IMR-90 (cell line): ENCODE measurements around the gene ZNF771. TPM values are rescaled to one million over a fixed set of nuclear protein-coding genes. Genes with fewer than 3 reads are reported as not detected.
A peak's percentile ranks its signal among the peaks of the same experiment; 100 is the strongest.

ENCODE experiments used
- ATAC-seq: fragments of 200-7000 bp; cut with Tn5 transposase; 2 replicates; pipeline ENCODE4 v1.9.1; 2020; ENCODE audit warnings: low read depth, mild to moderate bottlenecking, moderate library complexity
- BruUV-seq: library from RNA; stranded (reverse); fragments of 400-500 nt; replicated peaks from 2 replicates; lab custom pipeline; 2021; lab: Mats Ljungman, UMichigan
- CTCF ChIA-PET: fragments of 300-600 bp; formaldehyde crosslinking; extraction: SDS; loops from one replicate; lab custom pipeline; 2021; ENCODE audit warnings: antibody characterized with exemption; lab: Yijun Ruan, JAX
- POLR2A ChIA-PET: fragments of 300-600 bp; sonication (Branson Sonifier 250); formaldehyde crosslinking; loops from one replicate; lab custom pipeline; 2022; ENCODE audit warnings: antibody characterized with exemption; ENCODE audit not compliant: unreplicated experiment; lab: Charles Lee
- DNase-seq: peaks from one replicate; pipeline ENCODE4 v3.0.0; 2013
- H2AFZ ChIP-seq: replicated peaks from 2 replicates; pipeline ENCODE3; 2013; ENCODE audit warnings: low read length, mild to moderate bottlenecking; ENCODE audit not compliant: poor library complexity
- H2AK5ac ChIP-seq: 2 replicates; pipeline ENCODE4 v1.6.1; 2013; ENCODE audit warnings: low read depth, low read length, inconsistent platforms
- H2AK9ac ChIP-seq: replicated peaks from 2 replicates; pipeline ENCODE3; 2013; ENCODE audit warnings: mild to moderate bottlenecking, low read depth, low read length, moderate library complexity; ENCODE audit not compliant: poor library complexity
- H2BK120ac ChIP-seq: 2 replicates; pipeline ENCODE4 v1.6.1; 2013; ENCODE audit warnings: low read depth, low read length, inconsistent platforms
- H2BK15ac ChIP-seq: 3 replicates; pipeline ENCODE4 v1.6.1; 2013; ENCODE audit warnings: low read depth, low read length, inconsistent platforms
- H2BK20ac ChIP-seq: 2 replicates; pipeline ENCODE4 v1.6.1; 2013; ENCODE audit warnings: low read depth, mild to moderate bottlenecking, inconsistent platforms, low read length, moderate library complexity
- H2BK5ac ChIP-seq: 2 replicates; pipeline ENCODE4 v1.6.1; 2013; ENCODE audit warnings: mild to moderate bottlenecking, low read depth, low read length, inconsistent platforms; ENCODE audit not compliant: poor library complexity, severe bottlenecking
- H3K14ac ChIP-seq: replicated peaks from 2 replicates; pipeline ENCODE4 v1.6.1; 2013; ENCODE audit warnings: low read depth, low read length, inconsistent platforms
- H3K18ac ChIP-seq: 2 replicates; pipeline ENCODE4 v1.6.1; 2013; ENCODE audit warnings: low read depth, low read length, control low read depth
- H3K23ac ChIP-seq: 2 replicates; pipeline ENCODE4 v1.6.1; 2013; ENCODE audit warnings: low read depth, low read length, inconsistent platforms
- H3K27ac ChIP-seq: 2 replicates; pipeline ENCODE4 v1.5.1; 2013; ENCODE audit warnings: mild to moderate bottlenecking, control low read depth, low read length; ENCODE audit not compliant: insufficient read depth
- H3K27me3 ChIP-seq: 2 replicates; pipeline ENCODE4 v1.6.1; 2013; ENCODE audit warnings: low read length; ENCODE audit not compliant: control insufficient read depth, insufficient read depth
- H3K36me3 ChIP-seq: 2 replicates; pipeline ENCODE4 v1.6.1; 2013; ENCODE audit warnings: low read length, mixed read lengths; ENCODE audit not compliant: control insufficient read depth, insufficient read depth
- H3K4ac ChIP-seq: 2 replicates; pipeline ENCODE4 v1.6.1; 2013; ENCODE audit warnings: low read depth, low read length, inconsistent platforms
- H3K4me1 ChIP-seq: 2 replicates; pipeline ENCODE4 v1.6.1; 2013; ENCODE audit warnings: low read length, mixed read lengths; ENCODE audit not compliant: control insufficient read depth, insufficient read depth
- H3K4me2 ChIP-seq: 2 replicates; pipeline ENCODE4 v1.6.1; 2013; ENCODE audit warnings: low read depth, mild to moderate bottlenecking, control low read depth, low read length, moderate library complexity
- H3K4me3 ChIP-seq: 2 replicates; pipeline ENCODE4 v1.5.1; 2013; ENCODE audit warnings: low read depth, mild to moderate bottlenecking, control low read depth, low read length, moderate library complexity; ENCODE audit not compliant: insufficient read depth
- H3K56ac ChIP-seq: 2 replicates; pipeline ENCODE4 v1.6.1; 2013; ENCODE audit warnings: low read length, inconsistent platforms; ENCODE audit not compliant: insufficient read depth; ENCODE audit errors: extremely low read depth
- H3K79me1 ChIP-seq, 2 experiments: 2 replicates each; pipeline ENCODE4 v1.6.1; 2013; ENCODE audit warnings: low read length in 2 of 2, inconsistent platforms in 1 of 2, low read depth in 1 of 2
- H3K9ac ChIP-seq: 2 replicates; pipeline ENCODE4 v1.6.1; 2013; ENCODE audit warnings: low read depth, low read length, control low read depth
- H3K9me1 ChIP-seq: 2 replicates; pipeline ENCODE4 v1.6.1; 2013; ENCODE audit warnings: low read length, inconsistent platforms; ENCODE audit not compliant: insufficient read depth
- H3K9me3 ChIP-seq: 2 replicates; pipeline ENCODE4 v1.6.1; 2013; ENCODE audit warnings: low read length; ENCODE audit not compliant: control insufficient read depth, insufficient read depth
- H4K20me1 ChIP-seq: 2 replicates; pipeline ENCODE4 v1.6.1; 2013; ENCODE audit warnings: low read length, inconsistent platforms; ENCODE audit not compliant: insufficient read depth
- H4K5ac ChIP-seq: 2 replicates; pipeline ENCODE4 v1.6.1; 2013; ENCODE audit warnings: mild to moderate bottlenecking, low read depth, low read length, control low read depth
- H4K8ac ChIP-seq, 2 experiments: 2 replicates each; pipeline ENCODE4 v1.6.1; 2013; ENCODE audit warnings: low read depth in 2 of 2, low read length in 2 of 2, control low read depth in 1 of 2, inconsistent platforms in 1 of 2
- H4K91ac ChIP-seq: 2 replicates; pipeline ENCODE4 v1.6.1; 2013; ENCODE audit warnings: low read depth, low read length, inconsistent platforms; ENCODE audit not compliant: insufficient read depth
- CEBPB ChIP-seq: IDR thresholded peaks from 2 replicates; pipeline ENCODE4 v1.6.1; 2012; ENCODE audit warnings: low read depth, low read length, improper control_type of control experiment
- FOS ChIP-seq: fragments of 150-350 bp; IDR thresholded peaks from 2 replicates; pipeline ENCODE4 v1.6.1; 2016; ENCODE audit warnings: low read depth, low read length
- MAFK ChIP-seq: IDR thresholded peaks from 2 replicates; pipeline ENCODE4 v1.6.1; 2012; ENCODE audit warnings: low read depth, low read length, improper control_type of control experiment
- MAZ ChIP-seq: IDR thresholded peaks from 2 replicates; pipeline ENCODE4 v1.6.1; 2012; ENCODE audit warnings: low read depth, mild to moderate bottlenecking, low read length, improper control_type of control experiment, moderate library complexity, borderline replicate concordance
- POLR2A ChIP-seq: IDR thresholded peaks from 2 replicates; pipeline ENCODE4 v1.6.1; 2012; ENCODE audit warnings: mild to moderate bottlenecking, low read depth, low read length
- SMC3 ChIP-seq: fragments of 150-350 bp; IDR thresholded peaks from 2 replicates; pipeline ENCODE4 v1.6.1; 2016; ENCODE audit warnings: low read depth, mild to moderate bottlenecking, antibody characterized with exemption, low read length, moderate library complexity
- WGBS, 2 experiments: methylation state at CpG; one replicate each; pipeline versions ENCODE4 v1.1.5 to v1.1.7; 2013; ENCODE audit warnings: missing lambda C conversion rate in 2 of 2; ENCODE audit not compliant: insufficient read length in 1 of 2; ENCODE audit errors: extremely low coverage in 2 of 2; 5-methylcytosine and 5-hydroxymethylcytosine counted together
- dilution Hi-C: fragments of 300-500 bp; cut with HindIII; formaldehyde crosslinking; loops from one replicate; pipeline ENCODE4 v1.14.3; 2018; ENCODE audit warnings: low sequenced_read_pairs; ENCODE audit not compliant: unreplicated experiment
- in situ Hi-C: fragments of 300-500 bp; cut with MboI; formaldehyde crosslinking; loops from 3 replicates; pipeline ENCODE4 v1.14.3; 2019; ENCODE audit warnings: low sequenced_read_pairs, inconsistent platforms, mixed read lengths
- intact Hi-C: fragments of 100-400 bp; cut with micrococcal nuclease; formaldehyde crosslinking; loops from 2 replicates; pipeline ENCODE4 v1.10.0; 2022
- polyA plus RNA-seq, 3 experiments: library from polyadenylated mRNA; depleted of rRNA; stranded (reverse); fragments of >200 nt; gene quantifications; 2 replicates each; pipeline ENCODE4 v1.2.3, GENCODE V29; 2012; ENCODE audit warnings: low replicate concordance in 1 of 3
- total RNA-seq: library from RNA; depleted of rRNA; stranded (reverse); fragments of >200 nt; gene quantifications from 2 replicates; pipeline ENCODE4 v1.2.3, GENCODE V29; 2012
- TF ChIP-seq, protein P1 (sequence below): fragments of 150-350 bp; IDR thresholded peaks from 2 replicates; pipeline ENCODE4 v1.6.1; 2016; ENCODE audit warnings: low read depth, mild to moderate bottlenecking, low read length, moderate library complexity, borderline replicate concordance

The ZNF771 gene
- total and polyA plus RNA-seq, 2 of the 4 experiments (the other 2 are of a cell fraction), result 5.2 to 10.9 TPM

DNA sequence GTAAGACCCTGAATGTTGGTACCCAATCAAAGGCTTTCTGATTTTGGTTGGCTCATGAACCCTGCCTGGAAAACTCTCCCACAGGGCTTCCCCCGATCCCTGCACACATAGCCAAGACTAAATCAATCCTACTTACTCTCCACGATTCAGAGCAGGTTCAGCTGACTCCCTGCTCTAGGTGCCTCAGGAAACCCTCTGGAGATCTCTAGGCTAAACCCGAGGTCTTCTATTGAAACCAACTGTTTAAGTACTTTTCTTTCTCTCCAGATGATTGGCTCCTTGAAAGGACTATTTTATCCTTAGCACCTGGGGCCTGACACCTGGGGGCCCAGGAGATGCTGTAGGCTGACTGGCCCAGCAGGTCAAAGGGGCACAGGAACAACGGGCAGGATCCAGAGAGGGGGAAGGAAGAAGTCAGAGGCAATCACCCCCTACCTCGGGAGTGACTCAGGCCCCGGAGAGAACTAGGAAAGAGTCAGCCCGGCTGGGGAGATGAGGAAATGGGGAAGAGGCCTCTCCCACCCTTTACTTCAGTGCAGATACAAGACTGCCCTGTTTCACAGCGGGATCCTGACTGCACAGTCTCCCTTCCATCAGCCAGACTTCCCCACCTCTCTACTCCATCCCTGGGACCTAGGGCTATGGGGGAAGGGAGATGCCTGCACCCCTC, 39.1 kb upstream of the ZNF771 start:
- Histone ChIP-seq H3K36me3 (peaks cover 16% of the 10 kb centered on the region), H4K5ac (no peak overlapping the region), H3K79me1 (peaks cover 5 to 60% of the 10 kb centered on the region in 2 experiments), H3K23ac (peak overlapping the region; percentile 87), H3K9ac (peak overlapping the region; percentile 90), H3K27me3 (no peaks in the 10 kb centered on the region), H3K27ac (peak overlapping the region; percentile 82), H3K14ac (peak overlapping the region; percentile 96), H2BK120ac (no peak overlapping the region), H4K20me1 (peaks cover 48% of the 10 kb centered on the region), H3K9me3 (no peaks in the 10 kb centered on the region), H3K4me3 (peak overlapping the region; percentile 86), H4K8ac (peak overlapping the region in 1 of 2 experiments; percentile 28; a peak in 1 of 4 replicates), H2BK15ac (no peak overlapping the region), H3K9me1 (peaks cover 17% of the 10 kb centered on the region), H2BK5ac (peak overlapping the region; percentile 66), H2AK5ac (peak overlapping the region; percentile 90), H3K4ac (peak overlapping the region; percentile 79), H4K91ac (no peak overlapping the region; the same call in 1 of the 2 replicates), H3K4me2 (peak overlapping the region; percentile 99), H2BK20ac (no peak overlapping the region), H2AK9ac (peak overlapping the region; percentile 99), H3K56ac (peak overlapping the region; percentile 45), H3K4me1 (peaks cover 3% of the 10 kb centered on the region; the same call in 1 of the 2 replicates), H3K18ac (no peak overlapping the region), H2AFZ (peak overlapping the region; percentile 61)
- intact Hi-C loops, result loop anchor here (1.0 to 2.0 kb wide), 2 partner anchors 41 to 275 kb away; no protein-coding TSS in a partner anchor
- dilution Hi-C loops, result no loop called here
- TF ChIP-seq MAZ, result peak; percentile 51; the same call in 1 of the 2 replicates
- TF ChIP-seq MAFK, result no peak
- peak; percentile 57; the same call in 1 of the 2 replicates for TF ChIP-seq POLR2A
- 0 out of 2 replicates have a peak, but pooled peaks have one; percentile 27 for TF ChIP-seq FOS
- TF ChIP-seq SMC3, result 0 out of 2 replicates have a peak, but pooled peaks have one; percentile 9
- peak; percentile 64; the same call in 1 of the 2 replicates for TF ChIP-seq CEBPB
- TF ChIP-seq, protein P1, sequence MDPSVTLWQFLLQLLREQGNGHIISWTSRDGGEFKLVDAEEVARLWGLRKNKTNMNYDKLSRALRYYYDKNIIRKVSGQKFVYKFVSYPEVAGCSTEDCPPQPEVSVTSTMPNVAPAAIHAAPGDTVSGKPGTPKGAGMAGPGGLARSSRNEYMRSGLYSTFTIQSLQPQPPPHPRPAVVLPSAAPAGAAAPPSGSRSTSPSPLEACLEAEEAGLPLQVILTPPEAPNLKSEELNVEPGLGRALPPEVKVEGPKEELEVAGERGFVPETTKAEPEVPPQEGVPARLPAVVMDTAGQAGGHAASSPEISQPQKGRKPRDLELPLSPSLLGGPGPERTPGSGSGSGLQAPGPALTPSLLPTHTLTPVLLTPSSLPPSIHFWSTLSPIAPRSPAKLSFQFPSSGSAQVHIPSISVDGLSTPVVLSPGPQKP, result no peak
- ChIA-PET CTCF (interaction anchor here (1.0 kb wide), 1 partner anchor 27 kb away, joined by 3 read pairs; the partner anchor contains the start of gene ZNF48), POLR2A (interaction anchor here (0.5 kb wide), 1 partner anchor 200 kb away, joined by 3 read pairs; no protein-coding TSS in a partner anchor)
- ATAC-seq (peak; percentile 4), DNase-seq (peak; percentile 59)
- WGBS, 2 experiments, result 0% methylated on average over 1 of the region's 8 CpGs; no CpG with 5 or more reads in 1 of the 2 experiments
- no TSS peak for BruUV-seq
- in situ Hi-C loops, result no loop called here
